PC-3 (cell line): ENCODE data around the gene ENAH. TPM values are rescaled to one million over a fixed set of nuclear protein-coding genes. Genes with fewer than 3 reads are reported as not detected.

Experiments used
- ATAC-seq: fragments of 200-7000 bp; cut with Tn5 transposase; 2 replicates; pipeline ENCODE4 v1.9.1; 2020; ENCODE audit warnings: mild to moderate bottlenecking, moderate library complexity
- BruUV-seq: library from RNA; stranded (reverse); fragments of 400-500 nt; replicated peaks from 2 replicates; lab custom pipeline; 2021; lab: Mats Ljungman, UMichigan
- CTCF ChIA-PET: fragments of 300-600 bp; sonication (Branson Sonifier 250); formaldehyde crosslinking; loops from one replicate; lab custom pipeline; 2022; ENCODE audit warnings: antibody characterized with exemption; lab: Charles Lee
- POLR2A ChIA-PET: fragments of 300-600 bp; sonication (Branson Sonifier 250); formaldehyde crosslinking; loops from one replicate; lab custom pipeline; 2022; ENCODE audit warnings: antibody characterized with exemption; ENCODE audit not compliant: unreplicated experiment; lab: Charles Lee
- DNase-seq: peaks from one replicate; pipeline ENCODE4 v3.0.0-alpha.2; 2015
- H2AFZ ChIP-seq: fragments of 300-600 bp; sonication (generic); 2 replicates; pipeline ENCODE4 v1.6.0; 2016; ENCODE audit warnings: antibody characterized with exemption, low read length
- H3F3A ChIP-seq: fragments of 300-600 bp; sonication (generic); one replicate; pipeline ENCODE4 v1.6.0; 2017; ENCODE audit warnings: antibody characterized with exemption, low read length, control low read depth, mild to moderate bottlenecking; ENCODE audit not compliant: unreplicated experiment
- H3K27ac ChIP-seq: fragments of 300-600 bp; sonication (generic); 2 replicates; pipeline ENCODE4 v1.5.1; 2016; ENCODE audit warnings: mild to moderate bottlenecking, low read length
- H3K27me3 ChIP-seq: fragments of 300-600 bp; sonication (generic); 2 replicates; pipeline ENCODE4 v1.6.1; 2016; ENCODE audit warnings: low read length, mixed read lengths
- H3K36me3 ChIP-seq: fragments of 300-600 bp; sonication (generic); 2 replicates; pipeline ENCODE4 v1.6.1; 2016; ENCODE audit warnings: low read depth, mixed run types, low read length, mixed read lengths
- H3K4me1 ChIP-seq: fragments of 300-600 bp; sonication (generic); 2 replicates; pipeline ENCODE4 v1.5.1; 2016; ENCODE audit warnings: low read length; ENCODE audit not compliant: insufficient read depth
- H3K4me2 ChIP-seq: fragments of 300-600 bp; sonication (generic); 2 replicates; pipeline ENCODE4 v1.6.0; 2016; ENCODE audit warnings: low read length
- H3K4me3 ChIP-seq: fragments of 300-600 bp; sonication (generic); 2 replicates; pipeline ENCODE4 v1.5.1; 2016; ENCODE audit warnings: mild to moderate bottlenecking, low read length, mixed read lengths
- H3K79me2 ChIP-seq: fragments of 300-600 bp; sonication (generic); 2 replicates; pipeline ENCODE4 v1.6.1; 2017; ENCODE audit warnings: low read length, mixed read lengths
- H3K9ac ChIP-seq: fragments of 300-600 bp; sonication (generic); 2 replicates; pipeline ENCODE4 v1.6.0; 2016; ENCODE audit warnings: mild to moderate bottlenecking, low read length
- H3K9me2 ChIP-seq: fragments of 300-600 bp; sonication (generic); replicated peaks from 2 replicates; pipeline ENCODE4 v1.6.1; 2016; ENCODE audit warnings: mixed run types, low read length, mixed read lengths
- H3K9me3 ChIP-seq: fragments of 300-600 bp; sonication (generic); 2 replicates; pipeline ENCODE4 v1.6.1; 2016; ENCODE audit warnings: low read length, mixed read lengths
- H4K20me1 ChIP-seq: fragments of 300-600 bp; sonication (generic); 2 replicates; pipeline ENCODE4 v1.6.1; 2016; ENCODE audit warnings: low read length, mixed read lengths
- EZH2 ChIP-seq: fragments of 300-600 bp; sonication (generic); IDR thresholded peaks from one replicate; pipeline ENCODE4 v1.6.1; 2017; ENCODE audit warnings: antibody characterized with exemption, mild to moderate bottlenecking, low read length; ENCODE audit not compliant: unreplicated experiment
- EZH2phosphoT487 ChIP-seq: fragments of 300-600 bp; sonication (generic); IDR thresholded peaks from 2 replicates; pipeline ENCODE4 v1.6.1; 2018; ENCODE audit warnings: mild to moderate bottlenecking, antibody characterized with exemption, low read length, borderline replicate concordance
- intact Hi-C: fragments of 100-400 bp; cut with micrococcal nuclease; formaldehyde crosslinking; loops from 2 replicates; pipeline ENCODE4 v1.9.0; 2023
- total RNA-seq: library from RNA; depleted of rRNA; stranded (reverse); fragments of >200 nt; gene quantifications from 2 replicates; pipeline ENCODE4 v1.2.3, GENCODE V29; 2014
- TF ChIP-seq, protein P1 (sequence below): fragments of 300-600 bp; sonication (generic); conservative IDR thresholded peaks from 2 replicates; pipeline ENCODE4 v1.5.1; 2017; ENCODE audit warnings: antibody characterized with exemption, low read depth, mild to moderate bottlenecking, low read length

Gene ENAH
- total RNA-seq, 1 experiment from 2014 or later = 96.6 TPM

- Histone ChIP-seq H3K9me2 (no peaks in the 10 kb centered on the region), H3K27me3 (no peaks in the 10 kb centered on the region), H3K9me3 (no peaks in the 10 kb centered on the region), H3K79me2 (peaks cover 97% of the 10 kb centered on the region), H3K4me3 (no peak overlapping the region), H3K27ac (no peak overlapping the region), H3K4me1 (peaks cover 26% of the 10 kb centered on the region), H2AFZ (no peak overlapping the region), H3K36me3 (0 out of 2 replicates have a peak, but pooled peaks cover 3% of the 10 kb centered on the region), H3K9ac (no peak overlapping the region), H3K4me2 (no peak overlapping the region), H3F3A (peaks cover 4% of the 10 kb centered on the region), H4K20me1 (0 out of 2 replicates have a peak, but pooled peaks cover 2% of the 10 kb centered on the region)
- POLR2A ChIA-PET = no interaction called here
- intact Hi-C loops = no loop called here
- DNase-seq (no peak), ATAC-seq (no peak)
- BruUV-seq = no TSS peak
- CTCF ChIA-PET = no interaction called here
- TF ChIP-seq EZH2 = no peak
- TF ChIP-seq, protein P1, sequence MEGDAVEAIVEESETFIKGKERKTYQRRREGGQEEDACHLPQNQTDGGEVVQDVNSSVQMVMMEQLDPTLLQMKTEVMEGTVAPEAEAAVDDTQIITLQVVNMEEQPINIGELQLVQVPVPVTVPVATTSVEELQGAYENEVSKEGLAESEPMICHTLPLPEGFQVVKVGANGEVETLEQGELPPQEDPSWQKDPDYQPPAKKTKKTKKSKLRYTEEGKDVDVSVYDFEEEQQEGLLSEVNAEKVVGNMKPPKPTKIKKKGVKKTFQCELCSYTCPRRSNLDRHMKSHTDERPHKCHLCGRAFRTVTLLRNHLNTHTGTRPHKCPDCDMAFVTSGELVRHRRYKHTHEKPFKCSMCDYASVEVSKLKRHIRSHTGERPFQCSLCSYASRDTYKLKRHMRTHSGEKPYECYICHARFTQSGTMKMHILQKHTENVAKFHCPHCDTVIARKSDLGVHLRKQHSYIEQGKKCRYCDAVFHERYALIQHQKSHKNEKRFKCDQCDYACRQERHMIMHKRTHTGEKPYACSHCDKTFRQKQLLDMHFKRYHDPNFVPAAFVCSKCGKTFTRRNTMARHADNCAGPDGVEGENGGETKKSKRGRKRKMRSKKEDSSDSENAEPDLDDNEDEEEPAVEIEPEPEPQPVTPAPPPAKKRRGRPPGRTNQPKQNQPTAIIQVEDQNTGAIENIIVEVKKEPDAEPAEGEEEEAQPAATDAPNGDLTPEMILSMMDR = no peak
- TF ChIP-seq EZH2phosphoT487 = no peak
These were observed 50.9 kb downstream of the ENAH start for GRCh38 chr1:225601902-225602589.

DNA sequence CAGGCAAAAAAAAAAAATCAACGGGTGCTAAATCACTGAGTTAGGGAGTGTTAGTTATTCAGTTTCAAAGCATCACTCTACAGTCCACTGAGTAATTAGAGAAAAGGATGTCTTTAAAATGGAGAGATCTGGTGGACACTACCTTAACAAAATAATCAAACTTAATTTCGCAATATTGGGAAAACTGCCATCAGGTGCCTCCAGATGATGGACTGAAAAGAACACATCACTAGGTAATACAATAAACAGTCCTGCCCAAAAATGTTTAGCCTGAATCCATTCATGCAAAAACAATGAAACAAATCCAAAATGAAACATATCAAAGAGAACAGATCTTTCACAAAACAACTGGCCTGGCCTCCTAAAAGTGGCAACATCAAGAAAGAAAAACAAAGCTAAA, 54.1 kb downstream of the ENAH start:
- no peaks in the 10 kb centered on the region for H3K9me2 ChIP-seq
- H3K9ac ChIP-seq = no peak overlapping the region
- no peak overlapping the region for H3K27ac ChIP-seq
- H3F3A ChIP-seq = peaks cover 4% of the 10 kb centered on the region
- intact Hi-C loops = no loop called here
- no peak for ATAC-seq
- no peak overlapping the region for H3K4me3 ChIP-seq
- ChIA-PET CTCF (interaction anchor here (0.6 kb wide), 1 partner anchor 174 kb away, joined by 5 read pairs; no protein-coding TSS in a partner anchor), POLR2A (no interaction called here)
- peaks cover 6% of the 10 kb centered on the region; the same call in 1 of the 2 replicates for H4K20me1 ChIP-seq
- H3K4me1 ChIP-seq = peaks cover 21% of the 10 kb centered on the region
- TF ChIP-seq EZH2 (no peak), EZH2phosphoT487 (no peak)
- TF ChIP-seq, protein P1 = no peak
- no peaks in the 10 kb centered on the region for H3K27me3 ChIP-seq
- peaks cover 94% of the 10 kb centered on the region for H3K79me2 ChIP-seq
- DNase-seq = peak; percentile 46
- no peak overlapping the region for H2AFZ ChIP-seq
- no peaks in the 10 kb centered on the region for H3K9me3 ChIP-seq
- H3K4me2 ChIP-seq = no peak overlapping the region
- BruUV-seq = no TSS peak
- H3K36me3 ChIP-seq = 0 out of 2 replicates have a peak, but pooled peaks cover 6% of the 10 kb centered on the region
